HG03558 (cell line): ENCODE data around the gene GPR15.

Experiments used
- ATAC-seq: cut with Tn5 transposase; IDR thresholded peaks from one replicate; pipeline ENCODE4 v1.9.1; 2021; ENCODE audit warnings: moderate number of reproducible peaks; ENCODE audit not compliant: unreplicated experiment; ENCODE audit errors: extremely low read depth

Gene GPR15

GRCh38 chr3:98529856-98530459, 1.8 kb upstream of the GPR15 start:
- ATAC-seq: no peak

DNA sequence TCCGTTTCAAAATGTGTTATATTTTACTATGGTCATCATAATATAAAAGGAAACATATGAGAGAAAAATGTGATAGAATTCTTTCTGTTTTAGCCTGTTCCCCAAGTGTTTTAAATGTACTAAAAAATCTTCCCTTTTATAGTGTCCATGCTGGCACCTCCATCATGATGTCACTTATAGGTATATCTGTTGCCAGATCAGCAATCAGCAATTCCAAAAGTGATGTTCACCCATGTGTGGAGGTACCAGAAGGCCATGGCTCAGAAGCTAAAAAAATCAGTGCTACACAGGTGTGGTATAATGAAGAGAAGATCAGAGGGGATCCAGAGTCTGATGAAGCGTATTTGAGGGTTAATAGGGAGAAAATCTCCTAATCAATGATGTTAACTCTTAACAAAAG, 1.1 kb upstream of the GPR15 start:
- ATAC-seq: no peak

DNA sequence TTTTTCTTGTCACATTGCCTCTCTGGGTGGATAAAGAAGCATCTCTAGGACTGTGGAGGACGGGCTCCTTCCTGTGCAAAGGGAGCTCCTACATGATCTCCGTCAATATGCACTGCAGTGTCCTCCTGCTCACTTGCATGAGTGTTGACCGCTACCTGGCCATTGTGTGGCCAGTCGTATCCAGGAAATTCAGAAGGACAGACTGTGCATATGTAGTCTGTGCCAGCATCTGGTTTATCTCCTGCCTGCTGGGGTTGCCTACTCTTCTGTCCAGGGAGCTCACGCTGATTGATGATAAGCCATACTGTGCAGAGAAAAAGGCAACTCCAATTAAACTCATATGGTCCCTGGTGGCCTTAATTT, 478 bp downstream of the GPR15 start:
- ATAC-seq: no peak

- ATAC-seq: no peak
Measured at GRCh38 chr3:98532709-98533571, 1.2 kb downstream of the GPR15 start.

DNA sequence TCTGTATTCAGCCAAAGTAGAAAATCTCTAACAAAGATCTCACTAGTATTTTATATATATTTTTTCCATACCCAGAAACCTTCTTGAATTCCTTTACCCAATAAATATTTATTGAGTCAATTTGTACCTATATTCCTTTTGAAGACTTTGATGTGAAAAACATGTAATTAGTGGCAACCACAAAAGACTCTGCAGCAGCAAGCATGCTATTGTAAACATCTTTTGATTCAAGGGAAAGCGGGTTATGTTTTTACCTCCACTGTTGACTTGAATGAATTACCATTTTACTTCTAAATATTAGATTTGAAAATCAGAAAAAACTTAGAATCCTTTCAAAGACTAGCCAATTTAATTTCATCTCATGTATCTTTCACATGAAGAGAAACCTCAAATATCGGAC, 2.4 kb downstream of the GPR15 start:
- ATAC-seq: no peak

- ATAC-seq: no peak
Measured at GRCh38 chr3:98534734-98535133, 3.0 kb downstream of the GPR15 start.

DNA sequence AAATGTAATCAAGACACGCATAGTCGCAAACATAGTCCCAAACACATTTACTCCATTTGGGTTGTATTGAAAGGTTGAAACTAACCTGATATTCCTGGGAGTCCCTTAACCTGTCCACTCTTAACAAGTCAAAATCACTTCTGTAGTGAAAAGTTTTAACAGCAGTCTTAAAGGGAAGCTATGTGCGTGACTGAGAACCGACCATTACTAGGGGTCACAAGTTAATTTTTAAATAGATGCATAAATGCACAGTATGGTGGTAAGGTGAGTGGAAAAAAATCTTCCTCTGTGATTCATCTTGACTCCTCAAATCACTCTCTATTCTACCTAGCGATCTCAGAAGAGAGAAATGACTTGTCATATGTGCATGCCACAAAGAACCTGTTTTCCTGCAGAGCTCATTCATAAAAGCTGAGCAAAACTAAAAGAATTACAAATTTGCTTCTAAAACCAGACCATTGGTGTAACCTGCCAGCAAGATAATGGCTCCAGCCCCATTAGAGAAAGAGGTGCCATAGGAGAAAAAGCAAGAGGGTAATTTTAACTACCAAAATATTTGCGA, 4.8 kb downstream of the GPR15 start:
- ATAC-seq: peak; percentile 61

GRCh38 chr3:98540346-98540745, 8.6 kb downstream of the GPR15 start:
- peak; percentile 26 for ATAC-seq

- ATAC-seq: no peak
Measured at GRCh38 chr3:98541695-98542094, 9.9 kb downstream of the GPR15 start.

GRCh38 chr3:98542623-98543022, 10.8 kb downstream of the GPR15 start:
- ATAC-seq: no peak

DNA sequence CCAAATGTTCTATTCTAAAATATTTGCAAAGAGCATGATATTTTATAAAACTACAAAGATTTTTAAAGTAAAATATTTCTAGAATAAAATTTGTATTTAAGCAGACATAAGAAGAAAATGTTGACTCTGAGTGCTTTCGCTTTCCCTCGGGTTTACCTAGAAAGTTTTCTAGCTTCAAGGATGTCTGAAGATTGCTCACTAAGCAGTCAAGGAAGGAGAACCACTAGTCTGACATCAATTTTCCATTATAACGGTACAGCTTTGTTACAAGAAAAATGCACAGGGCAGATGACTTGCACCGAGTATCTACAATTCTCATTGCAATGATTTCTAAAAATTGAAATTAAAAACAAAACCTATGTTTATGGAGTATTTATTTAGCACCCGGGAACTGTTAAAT, 14.2 kb downstream of the GPR15 start:
- ATAC-seq: no peak

- ATAC-seq: no peak
Measured at GRCh38 chr3:98548544-98548943, 16.8 kb downstream of the GPR15 start.

DNA sequence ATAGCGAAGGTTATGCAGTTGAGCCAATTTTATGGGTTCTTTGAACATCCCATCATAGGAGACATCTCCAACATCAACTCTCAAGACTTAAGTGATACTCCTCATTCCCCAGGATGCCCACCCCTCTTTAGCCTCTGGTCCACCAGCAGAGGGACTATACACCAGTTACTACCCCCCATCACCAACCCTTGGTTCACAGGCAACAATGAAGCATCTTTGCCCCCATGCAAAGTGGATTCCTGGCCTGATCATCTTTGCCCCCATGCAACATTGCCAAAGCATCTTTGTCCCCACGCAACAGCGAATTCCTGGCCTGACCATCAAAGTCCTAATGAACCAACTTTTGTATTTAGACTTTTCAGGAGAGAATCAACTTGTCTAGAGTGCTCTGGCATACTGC, 19.1 kb downstream of the GPR15 start:
- no peak for ATAC-seq

- ATAC-seq: no peak
Measured at GRCh38 chr3:98551236-98551635, 19.5 kb downstream of the GPR15 start.

- ATAC-seq: no peak
Measured at GRCh38 chr3:98551754-98552153, 20.0 kb downstream of the GPR15 start.

DNA sequence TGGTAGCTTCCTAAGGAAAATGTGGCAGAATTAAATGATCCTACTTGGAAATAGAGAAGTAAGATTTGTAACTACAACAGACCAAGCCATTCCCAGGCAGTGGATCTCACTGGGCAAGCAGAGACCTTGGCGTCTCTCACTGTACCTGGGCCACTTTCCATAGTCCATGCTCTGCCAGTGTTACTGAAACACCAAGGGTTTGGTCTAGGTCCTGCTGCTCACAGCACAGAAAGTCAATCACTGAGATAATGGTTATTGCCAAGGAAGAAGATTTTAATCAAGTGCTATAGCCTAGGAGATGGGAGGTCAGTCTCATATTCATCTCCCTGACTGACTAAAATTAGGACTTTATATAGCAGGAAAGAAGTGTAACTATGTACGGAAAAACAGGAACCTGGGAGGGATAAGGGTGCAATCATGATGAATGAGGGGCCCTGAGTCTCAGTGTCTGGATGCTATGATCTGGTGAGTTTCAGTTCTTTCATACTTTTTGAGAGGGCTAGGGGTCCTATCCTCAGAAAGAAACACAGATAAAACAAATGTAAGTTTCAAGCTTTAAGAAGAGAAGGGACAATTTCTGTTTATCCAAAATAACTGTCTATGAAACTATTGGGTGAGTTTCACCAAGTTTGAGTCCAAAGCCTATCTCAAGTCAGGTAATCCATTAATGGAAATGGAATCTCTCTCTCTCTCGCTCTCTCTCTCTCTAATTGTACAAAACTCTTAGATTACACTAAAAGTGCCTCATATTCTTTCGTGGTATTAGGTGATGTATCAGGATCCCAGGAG, 20.6 kb downstream of the GPR15 start:
- ATAC-seq: no peak

DNA sequence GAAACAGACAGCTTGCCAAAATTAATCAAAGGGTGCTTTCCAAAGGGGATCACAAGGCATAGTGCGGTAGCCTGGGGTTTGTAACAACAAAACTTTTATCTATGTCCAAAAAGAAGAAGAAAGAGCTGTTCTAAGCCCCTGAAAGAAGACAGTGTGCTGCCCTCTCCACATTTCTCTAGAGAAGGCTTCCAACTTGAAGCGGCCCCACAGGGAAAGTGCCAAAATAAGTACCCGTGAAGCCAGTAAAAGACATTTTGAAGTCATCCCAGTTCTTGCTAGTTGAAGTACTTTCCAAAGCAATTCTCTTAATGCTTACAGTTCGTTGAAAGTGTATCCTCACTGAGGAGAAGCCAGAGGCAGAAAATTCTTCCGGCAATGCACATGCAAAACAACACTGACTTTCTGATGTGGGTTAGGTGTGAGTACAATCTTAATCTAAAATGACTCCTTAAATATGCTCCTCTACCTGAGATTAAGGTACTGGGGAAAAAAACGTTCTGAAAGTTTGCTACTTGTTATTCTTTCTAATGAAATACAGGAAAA, 21.3 kb downstream of the GPR15 start:
- no peak for ATAC-seq

DNA sequence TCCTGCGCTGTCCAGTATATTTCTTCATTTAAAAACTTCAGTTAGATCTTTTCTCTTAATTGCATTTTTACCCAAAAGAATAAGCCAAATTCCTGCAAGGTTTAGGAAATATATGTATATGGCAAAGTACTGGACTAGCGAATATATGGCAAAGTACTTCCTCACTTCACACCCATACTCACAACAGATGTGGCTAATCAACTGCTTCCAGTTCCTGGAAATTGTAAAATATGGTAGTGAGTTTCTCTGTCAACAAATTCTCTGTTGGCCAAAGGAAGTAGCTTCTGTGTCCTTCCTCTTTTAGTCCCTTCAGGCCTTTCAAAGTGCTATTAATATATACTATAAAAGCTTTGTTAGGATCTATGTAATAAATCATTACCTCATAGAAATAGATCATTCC, 22.0 kb downstream of the GPR15 start:
- ATAC-seq: no peak

DNA sequence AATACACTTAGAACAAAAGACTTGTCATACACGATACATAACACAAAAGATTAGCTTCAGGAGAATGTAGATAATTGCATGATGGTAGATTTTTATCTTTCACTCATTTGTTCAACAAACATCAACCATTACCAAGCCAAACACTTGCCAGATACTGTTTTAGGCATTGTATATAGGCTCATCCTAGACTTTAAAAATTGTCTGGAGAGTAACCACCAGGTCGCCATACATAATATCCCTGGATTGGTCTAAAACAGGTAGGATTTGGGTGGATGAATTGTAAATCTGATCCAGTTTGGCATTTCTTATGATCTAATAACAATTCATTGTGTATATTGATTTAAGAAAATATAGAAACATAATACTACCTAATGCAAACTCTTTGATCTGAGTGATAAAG, 22.8 kb downstream of the GPR15 start:
- ATAC-seq: no peak

DNA sequence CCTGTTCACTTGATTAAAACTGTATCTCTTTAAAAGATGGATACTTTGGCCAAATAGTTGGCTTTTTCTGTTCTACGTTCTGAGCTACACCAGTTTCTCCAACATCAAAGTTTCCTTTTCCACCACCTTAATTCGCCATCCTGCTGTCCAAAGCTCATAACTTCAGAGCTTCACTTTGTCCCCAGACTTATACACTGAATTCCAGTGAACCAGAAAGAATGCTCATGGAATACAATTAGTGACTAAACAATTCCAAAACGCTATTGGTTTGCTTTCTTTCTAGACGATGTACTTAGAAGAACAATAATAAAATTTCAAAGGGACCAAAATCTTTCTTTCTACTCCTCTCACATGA, 23.2 kb downstream of the GPR15 start:
- ATAC-seq: no peak
